Measurements from ENCODE around the gene MARK3. TPM values are rescaled to one million over a fixed set of nuclear protein-coding genes. Genes with fewer than 3 reads are reported as not detected.

Gene MARK3
- total and polyA plus RNA-seq, 8 donors: 52.6 to 157 (median 95.0) TPM

DNA sequence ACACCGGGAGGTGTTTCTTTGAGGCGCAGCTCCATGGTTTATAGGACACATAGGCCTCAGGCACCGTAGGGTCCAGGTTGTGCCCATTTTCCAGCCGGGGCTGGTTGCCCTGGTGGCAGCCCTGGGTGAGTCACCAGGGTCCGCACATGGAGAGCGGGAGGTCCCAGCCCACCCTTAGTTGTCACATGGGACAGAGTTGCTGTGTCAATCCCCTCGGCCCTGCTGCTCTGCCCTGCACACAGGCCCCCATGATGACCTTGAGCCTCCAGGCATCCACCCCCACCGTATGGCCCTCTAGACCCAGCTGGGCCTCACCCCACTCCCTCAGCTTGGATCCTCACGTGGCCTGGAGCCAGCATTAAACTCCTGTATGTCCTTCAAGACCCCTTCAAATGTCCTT is 151.5 kb downstream of the MARK3 start:
- DNase-seq: no peak
- H3K36me3 ChIP-seq: peaks cover 5 to 46% (median 45%) of the 10 kb centered on the region in 4 donors
- 76 to 80% (median 80%) methylated on average over 8 to 9 of the region's 9 CpGs for WGBS, 5 donors
- TF ChIP-seq EP300 (IDR thresholded peaks at IDR 0.05) (no peak), POLR2A (IDR thresholded peaks at IDR 0.05) (no peak), POLR2AphosphoS5 (IDR thresholded peaks at IDR 0.05) (no peak)
- TF ChIP-seq, protein P1, sequence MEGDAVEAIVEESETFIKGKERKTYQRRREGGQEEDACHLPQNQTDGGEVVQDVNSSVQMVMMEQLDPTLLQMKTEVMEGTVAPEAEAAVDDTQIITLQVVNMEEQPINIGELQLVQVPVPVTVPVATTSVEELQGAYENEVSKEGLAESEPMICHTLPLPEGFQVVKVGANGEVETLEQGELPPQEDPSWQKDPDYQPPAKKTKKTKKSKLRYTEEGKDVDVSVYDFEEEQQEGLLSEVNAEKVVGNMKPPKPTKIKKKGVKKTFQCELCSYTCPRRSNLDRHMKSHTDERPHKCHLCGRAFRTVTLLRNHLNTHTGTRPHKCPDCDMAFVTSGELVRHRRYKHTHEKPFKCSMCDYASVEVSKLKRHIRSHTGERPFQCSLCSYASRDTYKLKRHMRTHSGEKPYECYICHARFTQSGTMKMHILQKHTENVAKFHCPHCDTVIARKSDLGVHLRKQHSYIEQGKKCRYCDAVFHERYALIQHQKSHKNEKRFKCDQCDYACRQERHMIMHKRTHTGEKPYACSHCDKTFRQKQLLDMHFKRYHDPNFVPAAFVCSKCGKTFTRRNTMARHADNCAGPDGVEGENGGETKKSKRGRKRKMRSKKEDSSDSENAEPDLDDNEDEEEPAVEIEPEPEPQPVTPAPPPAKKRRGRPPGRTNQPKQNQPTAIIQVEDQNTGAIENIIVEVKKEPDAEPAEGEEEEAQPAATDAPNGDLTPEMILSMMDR (IDR thresholded peaks at IDR 0.05): no peak
- peaks cover 41 to 84% (median 61%) of the 10 kb centered on the region in 4 donors for H3K4me1 ChIP-seq
- no peaks in the 10 kb centered on the region for H3K9me3 ChIP-seq
- intact Hi-C loops (cut with DNase I; ENCODE audit: low total_unique reads): no loop called here
- no peaks in the 10 kb centered on the region for H3K27me3 ChIP-seq
- H3K4me3 ChIP-seq: no peak overlapping the region
- H3K27ac ChIP-seq: peak overlapping the region in 4 of 5 donors; percentile 73 to 83 (median 78)

DNA sequence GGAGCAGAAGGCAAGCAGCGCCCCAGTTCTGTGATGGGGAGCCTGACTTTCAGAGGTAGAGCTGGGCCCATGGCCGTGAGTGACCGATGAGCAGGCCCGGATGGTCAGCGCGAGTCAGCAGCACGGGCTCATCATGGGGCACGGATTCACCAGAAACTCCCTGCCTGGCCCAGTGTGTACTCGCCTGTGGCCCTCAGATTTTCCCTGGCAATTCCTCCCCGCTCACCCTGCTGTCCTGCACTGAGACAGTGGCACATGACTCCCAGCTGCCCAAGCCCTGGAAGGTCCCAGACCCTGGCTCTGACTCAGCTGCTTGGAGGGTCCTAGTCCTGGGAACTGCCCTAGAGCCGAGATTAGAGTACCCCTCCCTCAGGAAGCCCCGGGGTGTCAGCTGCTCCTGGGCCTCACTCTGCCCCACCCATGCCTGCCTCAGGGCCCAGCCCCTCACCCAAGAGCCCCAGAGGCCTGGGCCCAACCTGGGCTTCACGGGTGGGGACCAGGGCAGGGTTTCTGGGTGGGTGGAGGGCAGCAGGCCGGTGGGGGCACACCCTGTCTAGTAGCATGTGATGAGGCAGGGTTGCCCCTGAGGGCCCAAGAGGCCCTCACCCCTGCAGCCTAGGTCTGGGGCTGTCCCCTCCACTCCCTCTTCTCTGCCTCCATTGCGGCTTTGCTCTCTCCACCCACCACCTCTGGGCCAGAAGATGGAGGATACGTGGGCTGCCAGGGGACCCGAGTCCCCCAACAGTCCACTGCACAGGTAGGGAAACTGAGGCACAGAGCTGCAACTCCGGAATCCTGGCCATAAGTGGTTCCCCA is 152.2 kb downstream of the MARK3 start:
- TF ChIP-seq, protein P1 (IDR thresholded peaks at IDR 0.05): no peak
- TF ChIP-seq POLR2A (IDR thresholded peaks at IDR 0.05): no peak
- no peak for TF ChIP-seq EP300 (IDR thresholded peaks at IDR 0.05)
- no peak for TF ChIP-seq POLR2AphosphoS5 (IDR thresholded peaks at IDR 0.05)
- H3K27me3 ChIP-seq: peaks cover 0 to 6% (median 0%) of the 10 kb centered on the region in 3 donors
- WGBS, 5 donors: 67 to 77% (median 72%) methylated on average over 13 to 18 of the region's 18 CpGs
- intact Hi-C loops (cut with DNase I; ENCODE audit: low total_unique reads): no loop called here
- H3K4me3 ChIP-seq: no peak overlapping the region
- no peak for DNase-seq
- H3K27ac ChIP-seq: peak overlapping the region in 4 of 5 donors; percentile 50 to 83 (median 75)
- H3K36me3 ChIP-seq: peaks cover 5 to 40% (median 39%) of the 10 kb centered on the region in 4 donors
- no peaks in the 10 kb centered on the region for H3K9me3 ChIP-seq
- H3K4me1 ChIP-seq: peaks cover 47 to 84% (median 65%) of the 10 kb centered on the region in 4 donors

DNA sequence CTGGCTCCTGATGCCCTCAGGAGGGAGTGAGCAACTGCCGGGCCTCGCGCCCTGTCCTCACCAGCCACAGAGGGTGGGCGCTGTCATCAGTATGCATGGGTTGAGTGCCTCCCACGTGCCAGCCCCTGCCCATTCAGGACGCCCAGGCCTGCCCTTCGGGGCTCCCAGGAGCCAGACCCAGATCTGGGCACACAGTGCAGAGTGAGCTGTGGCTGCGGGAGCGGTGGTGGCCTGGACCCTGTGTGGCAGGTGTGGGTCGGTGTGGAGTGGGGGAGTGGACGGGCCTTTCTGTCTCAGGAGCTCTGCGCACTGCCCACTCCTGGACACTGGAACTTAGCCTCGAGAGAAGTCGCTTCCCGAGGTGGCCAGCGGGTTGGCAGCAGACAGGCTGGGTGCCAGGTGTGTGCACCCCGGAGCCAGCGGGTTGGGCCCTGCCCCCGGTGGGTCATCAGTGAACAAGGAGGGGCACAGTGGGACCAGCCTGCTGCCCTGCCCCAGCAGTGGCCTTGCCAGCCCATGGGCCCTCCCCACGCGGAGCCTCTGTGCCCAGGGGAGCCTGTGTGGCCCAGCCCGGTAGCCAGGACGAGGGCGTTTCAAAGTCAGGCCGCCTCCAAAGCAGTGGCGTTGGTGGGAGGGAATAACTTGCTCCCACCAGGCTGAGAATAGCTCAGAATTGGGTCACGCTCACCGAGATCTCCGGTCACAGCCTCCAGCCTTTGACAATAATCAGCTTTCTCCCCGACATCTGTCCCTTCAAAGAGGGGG is 153.3 kb downstream of the MARK3 start:
- WGBS, 5 donors: 20 to 51% (median 33%) methylated on average over 15 to 30 of the region's 30 CpGs
- Histone ChIP-seq H3K36me3 (peaks cover 5 to 30% (median 28%) of the 10 kb centered on the region in 4 donors), H3K9me3 (no peaks in the 10 kb centered on the region), H3K4me1 (peaks cover 58 to 84% (median 70%) of the 10 kb centered on the region in 4 donors), H3K27me3 (peaks cover 0 to 7% (median 0%) of the 10 kb centered on the region in 3 donors), H3K4me3 (no peak overlapping the region), H3K27ac (peak overlapping the region; percentile 18 to 83 (median 53))
- intact Hi-C loops (cut with DNase I; ENCODE audit: low total_unique reads): no loop called here
- DNase-seq: peak; percentile 43 to 56
- TF ChIP-seq EP300 (IDR thresholded peaks at IDR 0.05) (no peak), POLR2A (IDR thresholded peaks at IDR 0.05) (no peak), POLR2AphosphoS5 (IDR thresholded peaks at IDR 0.05) (peak in 1 of 3 donors; percentile 10)
- TF ChIP-seq, protein P1 (IDR thresholded peaks at IDR 0.05): no peak
